ENCODE data around the gene JPT2. TPM values are rescaled to one million over a fixed set of nuclear protein-coding genes. Genes with fewer than 3 reads are reported as not detected.

Gene JPT2
- polyA plus RNA-seq, 2 of the 4 experiments (the other 2 are of a cell fraction): 97.6 to 139 TPM

DNA sequence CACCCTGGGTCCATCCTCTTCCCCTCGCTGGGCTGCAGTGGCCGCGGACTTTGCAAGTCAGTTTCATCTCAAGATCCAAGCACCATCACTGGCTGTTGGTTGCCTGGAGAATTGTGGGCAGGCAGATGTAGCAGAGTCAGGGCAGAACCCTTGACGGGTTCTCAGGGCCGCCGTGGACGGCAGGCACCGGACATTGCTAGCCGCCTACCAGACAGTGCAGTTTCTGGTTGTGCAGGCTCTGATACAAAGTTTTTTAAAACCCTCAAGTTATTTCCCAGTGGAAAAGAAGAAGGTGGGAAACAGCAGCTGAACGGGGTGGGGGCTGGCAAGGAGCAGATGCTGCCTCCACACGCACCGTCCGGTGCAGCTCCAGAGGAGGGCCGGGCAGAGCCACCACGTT is 31.3 kb downstream of the JPT2 start:
- FAIRE-seq (no peak), ATAC-seq (no peak), DNase-seq (ENCODE audit: low read depth in 1 of 2, low spot score in 1 of 2) (no peak)
- 91% methylated on average over 15 of the region's 15 CpGs for WGBS (ENCODE audit: missing lambda C conversion rate)
- H3K4me2 ChIP-seq: no peak overlapping the region
- TF ChIP-seq RCOR1 (IDR thresholded peaks at IDR 0.05; ENCODE audit: low read depth, low read length) (no peak), EHMT2 (IDR thresholded peaks at IDR 0.05; ENCODE audit: low read depth) (no peak), KDM5A (IDR thresholded peaks at IDR 0.05) (no peak), GATA3 (IDR thresholded peaks at IDR 0.05; ENCODE audit: borderline replicate concordance) (no peak), BHLHE40 (IDR thresholded peaks at IDR 0.05; ENCODE audit: low read depth, low read length) (no peak), FOSB (CRISPR knock-in tag; IDR thresholded peaks at IDR 0.05) (no peak), FOSL2 (IDR thresholded peaks at IDR 0.05) (no peak), FOSL2 (CRISPR knock-in tag; IDR thresholded peaks at IDR 0.05) (no peak)
- TF ChIP-seq, protein P1, sequence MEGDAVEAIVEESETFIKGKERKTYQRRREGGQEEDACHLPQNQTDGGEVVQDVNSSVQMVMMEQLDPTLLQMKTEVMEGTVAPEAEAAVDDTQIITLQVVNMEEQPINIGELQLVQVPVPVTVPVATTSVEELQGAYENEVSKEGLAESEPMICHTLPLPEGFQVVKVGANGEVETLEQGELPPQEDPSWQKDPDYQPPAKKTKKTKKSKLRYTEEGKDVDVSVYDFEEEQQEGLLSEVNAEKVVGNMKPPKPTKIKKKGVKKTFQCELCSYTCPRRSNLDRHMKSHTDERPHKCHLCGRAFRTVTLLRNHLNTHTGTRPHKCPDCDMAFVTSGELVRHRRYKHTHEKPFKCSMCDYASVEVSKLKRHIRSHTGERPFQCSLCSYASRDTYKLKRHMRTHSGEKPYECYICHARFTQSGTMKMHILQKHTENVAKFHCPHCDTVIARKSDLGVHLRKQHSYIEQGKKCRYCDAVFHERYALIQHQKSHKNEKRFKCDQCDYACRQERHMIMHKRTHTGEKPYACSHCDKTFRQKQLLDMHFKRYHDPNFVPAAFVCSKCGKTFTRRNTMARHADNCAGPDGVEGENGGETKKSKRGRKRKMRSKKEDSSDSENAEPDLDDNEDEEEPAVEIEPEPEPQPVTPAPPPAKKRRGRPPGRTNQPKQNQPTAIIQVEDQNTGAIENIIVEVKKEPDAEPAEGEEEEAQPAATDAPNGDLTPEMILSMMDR (IDR thresholded peaks at IDR 0.05): no peak
- TF ChIP-seq, protein P2, sequence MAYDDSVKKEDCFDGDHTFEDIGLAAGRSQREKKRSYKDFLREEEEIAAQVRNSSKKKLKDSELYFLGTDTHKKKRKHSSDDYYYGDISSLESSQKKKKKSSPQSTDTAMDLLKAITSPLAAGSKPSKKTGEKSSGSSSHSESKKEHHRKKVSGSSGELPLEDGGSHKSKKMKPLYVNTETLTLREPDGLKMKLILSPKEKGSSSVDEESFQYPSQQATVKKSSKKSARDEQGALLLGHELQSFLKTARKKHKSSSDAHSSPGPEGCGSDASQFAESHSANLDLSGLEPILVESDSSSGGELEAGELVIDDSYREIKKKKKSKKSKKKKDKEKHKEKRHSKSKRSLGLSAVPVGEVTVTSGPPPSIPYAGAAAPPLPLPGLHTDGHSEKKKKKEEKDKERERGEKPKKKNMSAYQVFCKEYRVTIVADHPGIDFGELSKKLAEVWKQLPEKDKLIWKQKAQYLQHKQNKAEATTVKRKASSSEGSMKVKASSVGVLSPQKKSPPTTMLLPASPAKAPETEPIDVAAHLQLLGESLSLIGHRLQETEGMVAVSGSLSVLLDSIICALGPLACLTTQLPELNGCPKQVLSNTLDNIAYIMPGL (CRISPR knock-in tag; IDR thresholded peaks at IDR 0.05; ENCODE audit: borderline replicate concordance): no peak
- TF ChIP-seq, protein P3, sequence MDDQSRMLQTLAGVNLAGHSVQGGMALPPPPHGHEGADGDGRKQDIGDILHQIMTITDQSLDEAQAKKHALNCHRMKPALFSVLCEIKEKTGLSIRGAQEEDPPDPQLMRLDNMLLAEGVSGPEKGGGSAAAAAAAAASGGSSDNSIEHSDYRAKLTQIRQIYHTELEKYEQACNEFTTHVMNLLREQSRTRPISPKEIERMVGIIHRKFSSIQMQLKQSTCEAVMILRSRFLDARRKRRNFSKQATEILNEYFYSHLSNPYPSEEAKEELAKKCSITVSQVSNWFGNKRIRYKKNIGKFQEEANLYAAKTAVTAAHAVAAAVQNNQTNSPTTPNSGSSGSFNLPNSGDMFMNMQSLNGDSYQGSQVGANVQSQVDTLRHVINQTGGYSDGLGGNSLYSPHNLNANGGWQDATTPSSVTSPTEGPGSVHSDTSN (IDR thresholded peaks at IDR 0.05): no peak
- ChIA-PET POLR2A (no interaction called here), CTCF (interaction anchor here (1.2 to 5.3 kb wide), 6 partner anchors 19 to 65 kb away, joined by 3 to 72 read pairs (median 20); partner anchors contain the start of gene JPT2)
- H3K27ac ChIP-seq: no peak overlapping the region
- no peaks in the 10 kb centered on the region for H3K9me3 ChIP-seq
- H3K4me1 ChIP-seq: peaks cover 14% of the 10 kb centered on the region; the same call in 1 of the 3 replicates
- H3K4me3 ChIP-seq: no peak overlapping the region

DNA sequence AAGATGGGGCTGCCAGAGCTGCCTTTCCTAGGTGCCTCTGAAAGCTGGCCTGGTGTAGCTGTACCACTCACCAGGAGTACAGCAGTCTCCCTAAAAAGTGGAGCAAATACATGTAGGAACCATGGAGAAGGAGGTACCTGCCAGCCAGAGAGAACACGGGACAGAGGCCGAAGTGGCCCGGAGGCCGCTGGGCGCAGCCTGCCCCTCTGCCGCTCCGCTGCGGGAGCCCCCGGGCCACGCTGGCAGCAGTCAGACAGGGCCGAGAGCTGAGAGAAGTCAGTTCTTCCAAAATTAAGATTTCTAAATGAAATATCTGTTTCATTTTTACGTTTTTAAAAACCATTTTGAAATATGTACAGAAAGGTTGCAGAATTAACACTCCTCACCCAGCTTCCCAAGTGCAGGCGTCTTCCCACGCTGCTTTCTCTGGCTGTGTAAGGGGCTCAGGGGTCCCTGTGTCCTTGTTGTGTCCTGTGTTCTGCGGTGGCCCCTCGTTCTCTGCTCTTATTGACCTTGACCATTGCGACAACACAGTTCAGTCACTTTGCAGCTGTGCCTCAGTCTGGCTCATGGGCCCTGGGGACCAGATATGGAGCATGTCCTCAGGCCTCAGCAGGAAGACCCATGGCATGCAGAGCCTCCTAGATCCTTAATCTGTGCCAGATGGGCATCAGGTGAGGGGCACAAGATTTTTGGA is 32.9 kb downstream of the JPT2 start:
- Histone ChIP-seq H3K27ac (no peak overlapping the region; a peak in 1 of 6 replicates), H3K9me3 (no peaks in the 10 kb centered on the region), H3K4me3 (no peak overlapping the region), H3K4me1 (peaks cover 10% of the 10 kb centered on the region; the same call in 1 of the 3 replicates), H3K4me2 (no peak overlapping the region)
- FAIRE-seq (no peak), ATAC-seq (no peak), DNase-seq (ENCODE audit: low read depth in 1 of 2, low spot score in 1 of 2) (no peak)
- CTCF ChIA-PET: interaction anchor here (0.7 to 1.5 kb wide), 5 partner anchors 8 to 100 kb away, joined by 3 to 5 read pairs (median 3); partner anchors contain the start of gene JPT2
- POLR2A ChIA-PET: interaction anchor here (0.6 to 1.2 kb wide), 2 partner anchors 33 to 275 kb away, joined by 3 to 5 read pairs; partner anchors contain the start of gene JPT2
- TF ChIP-seq, protein P4, sequence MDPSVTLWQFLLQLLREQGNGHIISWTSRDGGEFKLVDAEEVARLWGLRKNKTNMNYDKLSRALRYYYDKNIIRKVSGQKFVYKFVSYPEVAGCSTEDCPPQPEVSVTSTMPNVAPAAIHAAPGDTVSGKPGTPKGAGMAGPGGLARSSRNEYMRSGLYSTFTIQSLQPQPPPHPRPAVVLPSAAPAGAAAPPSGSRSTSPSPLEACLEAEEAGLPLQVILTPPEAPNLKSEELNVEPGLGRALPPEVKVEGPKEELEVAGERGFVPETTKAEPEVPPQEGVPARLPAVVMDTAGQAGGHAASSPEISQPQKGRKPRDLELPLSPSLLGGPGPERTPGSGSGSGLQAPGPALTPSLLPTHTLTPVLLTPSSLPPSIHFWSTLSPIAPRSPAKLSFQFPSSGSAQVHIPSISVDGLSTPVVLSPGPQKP (IDR thresholded peaks at IDR 0.05; ENCODE audit: low read depth, low read length): no peak
- no peak for TF ChIP-seq RCOR1 (IDR thresholded peaks at IDR 0.05; ENCODE audit: low read depth, low read length)
- TF ChIP-seq ZFP36 (IDR thresholded peaks at IDR 0.05; ENCODE audit: borderline replicate concordance, partially characterized antibody): no peak
- TF ChIP-seq, protein P3 (IDR thresholded peaks at IDR 0.05): no peak
- TF ChIP-seq CHD2 (IDR thresholded peaks at IDR 0.05; ENCODE audit: low read length, partially characterized antibody): no peak
- TF ChIP-seq KDM5A (IDR thresholded peaks at IDR 0.05): no peak
- TF ChIP-seq, protein P5, sequence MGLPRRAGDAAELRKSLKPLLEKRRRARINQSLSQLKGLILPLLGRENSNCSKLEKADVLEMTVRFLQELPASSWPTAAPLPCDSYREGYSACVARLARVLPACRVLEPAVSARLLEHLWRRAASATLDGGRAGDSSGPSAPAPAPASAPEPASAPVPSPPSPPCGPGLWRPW (IDR thresholded peaks at IDR 0.05): no peak
- TF ChIP-seq NFE2L2 (conservative IDR thresholded peaks at IDR 0.05; ENCODE audit: low read length): no peak
- no peak for TF ChIP-seq HOXB5 (CRISPR knock-in tag; IDR thresholded peaks at IDR 0.05)
- no peak for TF ChIP-seq BHLHE40 (IDR thresholded peaks at IDR 0.05; ENCODE audit: low read depth, low read length)
- TF ChIP-seq, protein P2 (CRISPR knock-in tag; IDR thresholded peaks at IDR 0.05; ENCODE audit: borderline replicate concordance): no peak
- WGBS (ENCODE audit: missing lambda C conversion rate): 78% methylated on average over 17 of the region's 17 CpGs
